ENCODE data around the gene MMAB.

GRCh38 chr12:109531411-109531810 is 41.9 kb downstream of the MMAB start:
- TF ChIP-seq CTCF (IDR thresholded peaks at IDR 0.05 in 2 of 3, conservative IDR thresholded peaks at IDR 0.05 in 1 of 3; ENCODE audit: borderline replicate concordance in 1 of 3, insufficient read depth in 1 of 3, low read depth in 2 of 3, low read length in 2 of 3): no peak
- no peak for TF ChIP-seq REST (IDR thresholded peaks at IDR 0.05; ENCODE audit: low read depth)
- no peak for TF ChIP-seq POLR2AphosphoS5 (IDR thresholded peaks at IDR 0.05; ENCODE audit: low read depth, low read length)
